OCI-LY1 (cell line): ENCODE results near the gene PCDH12.

Experiments
- EZH2 ChIP-seq: fragments of 200-600 bp; sonication (generic), shearing (Covaris generic); IDR thresholded peaks from 2 replicates; pipeline ENCODE4 v1.8.0; 2017; ENCODE audit warnings: borderline replicate concordance, mixed run types, mild to moderate bottlenecking, antibody characterized with exemption, low read length, moderate library complexity, mixed read lengths
- TF ChIP-seq, protein P1 (sequence below): fragments of 200-600 bp; sonication (generic), shearing (Covaris generic); IDR thresholded peaks from 2 replicates; pipeline ENCODE4 v1.5.1; 2017; ENCODE audit warnings: mild to moderate bottlenecking, antibody characterized with exemption, low read length, moderate library complexity, mixed read lengths

DNA sequence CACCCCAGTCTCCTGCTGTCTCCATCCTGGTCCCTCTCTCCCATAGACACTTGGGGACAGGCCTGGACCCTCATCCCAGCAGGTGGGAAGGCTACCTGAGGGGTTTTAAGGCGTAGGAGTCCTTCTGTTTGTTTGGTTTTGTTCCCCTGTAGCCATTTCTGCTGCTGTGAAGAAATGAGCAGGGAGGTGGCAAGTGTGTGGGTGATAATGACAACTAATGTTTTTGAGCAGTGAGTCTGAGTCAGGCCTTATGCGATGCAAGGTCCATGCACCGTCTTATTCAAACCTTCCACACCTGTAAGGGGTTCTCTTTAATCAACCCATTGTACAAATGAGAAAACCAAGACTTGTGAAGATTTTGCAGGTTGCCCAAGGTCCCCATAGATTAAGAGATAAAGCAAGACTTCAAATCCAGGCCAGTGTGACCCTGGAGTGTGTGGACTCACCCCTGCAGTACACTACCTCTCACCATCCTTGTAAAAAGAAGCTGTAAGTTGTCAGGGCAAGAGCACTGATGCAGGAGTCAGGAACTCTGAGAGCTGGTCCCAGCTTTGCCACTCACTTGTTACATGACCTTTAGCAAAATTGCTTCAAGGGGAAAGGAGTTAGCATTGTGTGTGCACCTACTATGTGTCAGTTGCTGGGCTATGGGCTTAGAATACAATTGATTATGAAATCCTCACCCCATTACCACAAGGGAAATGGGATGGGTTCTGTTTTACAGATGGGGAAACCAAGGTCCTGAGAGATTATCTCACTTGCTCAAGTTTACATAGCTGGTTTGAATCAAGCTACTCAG, 7.6 kb downstream of the PCDH12 start:
- TF ChIP-seq, protein P1, sequence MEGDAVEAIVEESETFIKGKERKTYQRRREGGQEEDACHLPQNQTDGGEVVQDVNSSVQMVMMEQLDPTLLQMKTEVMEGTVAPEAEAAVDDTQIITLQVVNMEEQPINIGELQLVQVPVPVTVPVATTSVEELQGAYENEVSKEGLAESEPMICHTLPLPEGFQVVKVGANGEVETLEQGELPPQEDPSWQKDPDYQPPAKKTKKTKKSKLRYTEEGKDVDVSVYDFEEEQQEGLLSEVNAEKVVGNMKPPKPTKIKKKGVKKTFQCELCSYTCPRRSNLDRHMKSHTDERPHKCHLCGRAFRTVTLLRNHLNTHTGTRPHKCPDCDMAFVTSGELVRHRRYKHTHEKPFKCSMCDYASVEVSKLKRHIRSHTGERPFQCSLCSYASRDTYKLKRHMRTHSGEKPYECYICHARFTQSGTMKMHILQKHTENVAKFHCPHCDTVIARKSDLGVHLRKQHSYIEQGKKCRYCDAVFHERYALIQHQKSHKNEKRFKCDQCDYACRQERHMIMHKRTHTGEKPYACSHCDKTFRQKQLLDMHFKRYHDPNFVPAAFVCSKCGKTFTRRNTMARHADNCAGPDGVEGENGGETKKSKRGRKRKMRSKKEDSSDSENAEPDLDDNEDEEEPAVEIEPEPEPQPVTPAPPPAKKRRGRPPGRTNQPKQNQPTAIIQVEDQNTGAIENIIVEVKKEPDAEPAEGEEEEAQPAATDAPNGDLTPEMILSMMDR = no peak
- TF ChIP-seq EZH2 = no peak
